ENCODE data around the gene TNFRSF21. TPM values are rescaled to one million over a fixed set of nuclear protein-coding genes. Genes with fewer than 3 reads are reported as not detected.

Gene TNFRSF21
- total RNA-seq, 1 experiment from 2014 or later: 172 TPM

DNA sequence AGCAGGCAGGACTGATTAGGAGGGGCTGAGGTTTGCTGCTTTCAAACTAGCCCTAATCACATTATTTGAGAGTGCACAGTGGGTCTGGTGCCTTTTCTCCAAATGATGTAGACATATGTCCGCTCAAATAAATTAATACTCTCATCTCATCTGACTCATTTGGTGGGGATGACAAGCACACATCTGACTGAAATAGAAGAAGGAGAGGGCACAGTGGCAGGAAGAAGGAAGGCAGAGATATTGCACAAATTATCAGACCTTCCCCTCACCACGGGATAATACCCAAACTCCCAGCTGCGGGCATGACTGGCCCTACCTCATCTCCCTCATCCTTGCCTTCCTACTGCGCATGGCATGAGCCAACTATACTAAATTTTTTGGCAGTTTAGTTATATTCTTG lies 33.9 kb upstream of the TNFRSF21 start:
- Histone ChIP-seq H2AFZ (no peak overlapping the region), H3K27ac (0 out of 2 replicates have a peak overlapping the region, but pooled peaks have one; percentile 6), H3K36me3 (ENCODE audit: low read depth) (no peaks in the 10 kb centered on the region), H3F3A (ENCODE audit: insufficient read depth, low read depth) (no peaks in the 10 kb centered on the region), H3K4me1 (replicated peaks; ENCODE audit: insufficient read depth) (peaks cover 22% of the 10 kb centered on the region), H3K4me2 (peak overlapping the region; percentile 48), H3K9me2 (ENCODE audit: insufficient read depth) (no peaks in the 10 kb centered on the region; the same call in 1 of the 2 replicates), H4K20me1 (ENCODE audit: insufficient read depth) (no peaks in the 10 kb centered on the region), H3K4me3 (no peak overlapping the region), H3K27me3 (ENCODE audit: insufficient read depth, low read depth) (no peaks in the 10 kb centered on the region), H3K79me2 (ENCODE audit: low read depth) (no peaks in the 10 kb centered on the region), H3K9me3 (ENCODE audit: insufficient read depth, low read depth) (no peaks in the 10 kb centered on the region)
- DNase-seq: no peak
- intact Hi-C loops (cut with micrococcal nuclease; ENCODE audit: unreplicated experiment): no loop called here
- POLR2A ChIA-PET (ENCODE audit: unreplicated experiment): no interaction called here
- CTCF ChIA-PET: no interaction called here
- no TSS peak for BruUV-seq (replicated peaks)
- TF ChIP-seq EZH2 (IDR thresholded peaks at IDR 0.05; ENCODE audit: low read depth): no peak
- TF ChIP-seq, protein P1, sequence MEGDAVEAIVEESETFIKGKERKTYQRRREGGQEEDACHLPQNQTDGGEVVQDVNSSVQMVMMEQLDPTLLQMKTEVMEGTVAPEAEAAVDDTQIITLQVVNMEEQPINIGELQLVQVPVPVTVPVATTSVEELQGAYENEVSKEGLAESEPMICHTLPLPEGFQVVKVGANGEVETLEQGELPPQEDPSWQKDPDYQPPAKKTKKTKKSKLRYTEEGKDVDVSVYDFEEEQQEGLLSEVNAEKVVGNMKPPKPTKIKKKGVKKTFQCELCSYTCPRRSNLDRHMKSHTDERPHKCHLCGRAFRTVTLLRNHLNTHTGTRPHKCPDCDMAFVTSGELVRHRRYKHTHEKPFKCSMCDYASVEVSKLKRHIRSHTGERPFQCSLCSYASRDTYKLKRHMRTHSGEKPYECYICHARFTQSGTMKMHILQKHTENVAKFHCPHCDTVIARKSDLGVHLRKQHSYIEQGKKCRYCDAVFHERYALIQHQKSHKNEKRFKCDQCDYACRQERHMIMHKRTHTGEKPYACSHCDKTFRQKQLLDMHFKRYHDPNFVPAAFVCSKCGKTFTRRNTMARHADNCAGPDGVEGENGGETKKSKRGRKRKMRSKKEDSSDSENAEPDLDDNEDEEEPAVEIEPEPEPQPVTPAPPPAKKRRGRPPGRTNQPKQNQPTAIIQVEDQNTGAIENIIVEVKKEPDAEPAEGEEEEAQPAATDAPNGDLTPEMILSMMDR (conservative IDR thresholded peaks at IDR 0.05): no peak

DNA sequence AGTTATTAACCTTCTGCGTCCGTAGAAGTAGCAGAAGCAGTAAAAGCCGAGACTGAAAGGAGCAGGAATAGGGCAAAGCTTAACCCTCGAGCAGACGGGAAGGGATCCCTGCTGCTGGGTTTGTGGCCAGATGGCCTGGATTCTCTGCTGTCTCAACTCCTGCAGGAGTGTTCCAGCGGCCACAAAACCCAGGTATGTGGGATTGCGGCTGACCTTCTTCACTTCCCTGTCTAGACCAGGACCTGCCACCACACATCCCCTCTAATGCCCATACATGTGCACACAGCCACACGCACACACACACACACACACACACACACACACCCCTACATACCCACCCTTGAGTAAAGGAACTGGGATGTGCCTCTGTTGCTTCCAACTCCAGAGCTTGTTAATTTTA lies 33.1 kb upstream of the TNFRSF21 start:
- no peak overlapping the region for H3K4me3 ChIP-seq
- ChIA-PET POLR2A (ENCODE audit: unreplicated experiment) (no interaction called here), CTCF (no interaction called here)
- H2AFZ ChIP-seq: no peak overlapping the region
- intact Hi-C loops (cut with micrococcal nuclease; ENCODE audit: unreplicated experiment): no loop called here
- H3K9me2 ChIP-seq (ENCODE audit: insufficient read depth): no peaks in the 10 kb centered on the region; the same call in 1 of the 2 replicates
- H4K20me1 ChIP-seq (ENCODE audit: insufficient read depth): no peaks in the 10 kb centered on the region
- no peaks in the 10 kb centered on the region for H3K79me2 ChIP-seq (ENCODE audit: low read depth)
- H3K9me3 ChIP-seq (ENCODE audit: insufficient read depth, low read depth): no peaks in the 10 kb centered on the region
- TF ChIP-seq, protein P1 (conservative IDR thresholded peaks at IDR 0.05): no peak
- TF ChIP-seq EZH2 (IDR thresholded peaks at IDR 0.05; ENCODE audit: low read depth): no peak
- peaks cover 22% of the 10 kb centered on the region for H3K4me1 ChIP-seq (replicated peaks; ENCODE audit: insufficient read depth)
- H3K4me2 ChIP-seq: 0 out of 2 replicates have a peak overlapping the region, but pooled peaks have one; percentile 14
- H3K36me3 ChIP-seq (ENCODE audit: low read depth): no peaks in the 10 kb centered on the region
- H3K27me3 ChIP-seq (ENCODE audit: insufficient read depth, low read depth): no peaks in the 10 kb centered on the region
- BruUV-seq (replicated peaks): no TSS peak
- no peak for DNase-seq
- no peaks in the 10 kb centered on the region for H3F3A ChIP-seq (ENCODE audit: insufficient read depth, low read depth)
- no peak overlapping the region for H3K27ac ChIP-seq

DNA sequence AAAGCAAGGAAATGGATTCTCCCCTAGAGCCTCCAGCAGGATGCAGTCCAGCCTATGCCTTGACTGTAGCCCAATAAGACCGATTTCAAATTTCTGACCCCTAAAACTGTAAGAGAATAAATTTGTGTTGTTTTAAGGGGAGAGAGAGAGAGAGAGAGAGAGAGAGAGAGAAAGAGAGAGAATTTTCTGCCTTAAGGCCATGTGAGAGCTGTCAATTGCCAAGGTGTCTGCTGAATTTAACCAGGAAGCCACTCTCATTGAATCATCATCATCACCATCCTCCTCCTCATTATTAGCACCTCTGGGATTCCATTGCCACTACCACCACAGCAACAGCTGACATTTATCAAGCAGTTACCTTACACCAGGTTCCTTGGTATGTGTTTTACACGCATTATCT lies 27.8 kb upstream of the TNFRSF21 start:
- no peak overlapping the region for H2AFZ ChIP-seq
- ChIA-PET POLR2A (ENCODE audit: unreplicated experiment) (no interaction called here), CTCF (no interaction called here)
- no peak overlapping the region for H3K4me3 ChIP-seq
- H3K4me1 ChIP-seq (replicated peaks; ENCODE audit: insufficient read depth): peaks cover 10% of the 10 kb centered on the region; the same call in 1 of the 2 replicates
- no peaks in the 10 kb centered on the region for H3F3A ChIP-seq (ENCODE audit: insufficient read depth, low read depth)
- no peak for DNase-seq
- no peaks in the 10 kb centered on the region for H3K79me2 ChIP-seq (ENCODE audit: low read depth)
- intact Hi-C loops (cut with micrococcal nuclease; ENCODE audit: unreplicated experiment): no loop called here
- no peaks in the 10 kb centered on the region for H3K27me3 ChIP-seq (ENCODE audit: insufficient read depth, low read depth)
- BruUV-seq (replicated peaks): no TSS peak
- H3K36me3 ChIP-seq (ENCODE audit: low read depth): no peaks in the 10 kb centered on the region
- no peaks in the 10 kb centered on the region for H4K20me1 ChIP-seq (ENCODE audit: insufficient read depth)
- no peaks in the 10 kb centered on the region for H3K9me3 ChIP-seq (ENCODE audit: insufficient read depth, low read depth)
- H3K4me2 ChIP-seq: no peak overlapping the region
- H3K27ac ChIP-seq: no peak overlapping the region
- H3K9me2 ChIP-seq (ENCODE audit: insufficient read depth): no peaks in the 10 kb centered on the region; the same call in 1 of the 2 replicates
- TF ChIP-seq EZH2 (IDR thresholded peaks at IDR 0.05; ENCODE audit: low read depth): no peak
- TF ChIP-seq, protein P1 (conservative IDR thresholded peaks at IDR 0.05): no peak
